HCT116 (cell line): Measurements from ENCODE around the gene XYLT1. TPM values are rescaled to one million over a fixed set of nuclear protein-coding genes. Genes with fewer than 3 reads are reported as not detected.

Source experiments
- ATAC-seq: fragments of 200-7000 bp; cut with Tn5 transposase; 2 replicates; pipeline ENCODE4 v1.9.1; 2020; ENCODE audit warnings: mild to moderate bottlenecking, moderate library complexity
- BruUV-seq: library from RNA; stranded (reverse); fragments of 400-500 nt; replicated peaks from 2 replicates; lab custom pipeline; 2021; lab: Mats Ljungman, UMichigan
- CTCF ChIA-PET: fragments of 300-600 bp; sonication (Branson Sonifier 250); formaldehyde crosslinking; loops from one replicate; lab custom pipeline; 2021; ENCODE audit warnings: antibody characterized with exemption; lab: Charles Lee
- POLR2A ChIA-PET: fragments of 300-600, 350-600 bp; sonication (Branson Sonifier 250); formaldehyde crosslinking; loops from one replicate; lab custom pipeline; 2021; ENCODE audit warnings: antibody characterized with exemption; lab: Charles Lee
- RAD21 ChIA-PET, 2 experiments: fragments of 300-600 bp; sonication (Branson Sonifier 250); formaldehyde crosslinking; loops; one replicate each; lab custom pipeline; 2023; ENCODE audit warnings: low total read pairs in 2 of 2; ENCODE audit not compliant: uncharacterized antibody in 2 of 2, unreplicated experiment in 2 of 2, low non-redundant PET in 1 of 2; lab: Charles Lee
- DNase-seq: peaks from one replicate; pipeline ENCODE4 v3.0.0-alpha.2; 2010; ENCODE audit warnings: low read depth, low spot score
- H2AFZ ChIP-seq: fragments of 200-600 bp; shearing (Covaris generic), sonication (generic); 2 replicates; pipeline ENCODE4 v1.6.1; 2017; ENCODE audit warnings: low read depth, mixed run types, mixed read lengths, antibody characterized with exemption, low read length; ENCODE audit not compliant: poor library complexity, severe bottlenecking
- H3K27ac ChIP-seq: 2 replicates; pipeline ENCODE4 v1.5.1; 2012; ENCODE audit warnings: low read depth, low read length
- H3K27me3 ChIP-seq: fragments of 200-600 bp; sonication (generic); 2 replicates; pipeline ENCODE4 v1.6.1; 2016; ENCODE audit warnings: mixed run types, low read length, mixed read lengths; ENCODE audit not compliant: insufficient read depth
- H3K36me3 ChIP-seq, 2 experiments: fragments of 200-500 bp in 1 of 2; fragments of 200-600 bp in 1 of 2; sonication (Bioruptor generic) in 1 of 2; sonication (generic) in 1 of 2; 2 replicates each; pipeline versions ENCODE4 v1.5.1 to v1.6.1; 2014 to 2016; ENCODE audit warnings: low read length in 2 of 2, inconsistent platforms in 1 of 2, mixed read lengths in 1 of 2, mixed run types in 1 of 2; ENCODE audit not compliant: insufficient read depth in 2 of 2, control insufficient read depth in 1 of 2
- H3K4me1 ChIP-seq, 2 experiments: fragments of 200-600 bp in 1 of 2; sonication (generic) in 1 of 2; 2 replicates each; pipeline versions ENCODE4 v1.5.1 to v1.6.1; 2012 to 2017; ENCODE audit warnings: low read length in 2 of 2, inconsistent platforms in 1 of 2, mild to moderate bottlenecking in 1 of 2, mixed read lengths in 1 of 2, mixed run types in 1 of 2, moderate library complexity in 1 of 2; ENCODE audit not compliant: insufficient read depth in 2 of 2, control insufficient read depth in 1 of 2
- H3K4me2 ChIP-seq: fragments of 200-600 bp; sonication (generic); 2 replicates; pipeline ENCODE4 v1.6.1; 2017; ENCODE audit warnings: mixed run types, low read length, mixed read lengths
- H3K4me3 ChIP-seq, 2 experiments: fragments of 200-600 bp in 1 of 2; sonication (generic) in 1 of 2; replicated peaks in 1 of 2; 2 replicates each; pipeline ENCODE4 v1.5.1; 2011 to 2016; ENCODE audit warnings: low read length in 2 of 2, control low read depth in 1 of 2, low read depth in 1 of 2, mild to moderate bottlenecking in 1 of 2, mixed read lengths in 1 of 2, mixed run types in 1 of 2
- H3K79me2 ChIP-seq: fragments of 200-600 bp; sonication (generic); 2 replicates; pipeline ENCODE4 v1.6.1; 2017; ENCODE audit warnings: mild to moderate bottlenecking, mixed run types, low read length, moderate library complexity, mixed read lengths; ENCODE audit not compliant: insufficient read depth
- H3K9ac ChIP-seq: fragments of 200-600 bp; sonication (generic); 2 replicates; pipeline ENCODE4 v1.6.1; 2016; ENCODE audit warnings: low read length, mixed read lengths
- H3K9me2 ChIP-seq: fragments of 200-600 bp; sonication (generic), shearing (Covaris generic); 2 replicates; pipeline ENCODE4 v1.6.1; 2017; ENCODE audit warnings: mixed run types, mild to moderate bottlenecking, moderate library complexity; ENCODE audit not compliant: insufficient read depth
- H3K9me3 ChIP-seq, 2 experiments: fragments of 200-500 bp in 1 of 2; fragments of 200-600 bp in 1 of 2; sonication (Bioruptor generic) in 1 of 2; sonication (generic) in 1 of 2; 2 replicates each; pipeline ENCODE4 v1.6.1; 2014 to 2017; ENCODE audit warnings: low read length in 2 of 2, mixed read lengths in 2 of 2, inconsistent platforms in 1 of 2, low read depth in 1 of 2, mild to moderate bottlenecking in 1 of 2, mixed run types in 1 of 2, moderate library complexity in 1 of 2; ENCODE audit not compliant: control insufficient read depth in 1 of 2, insufficient read depth in 1 of 2
- H4K20me1 ChIP-seq: fragments of 200-600 bp; sonication (generic), shearing (Covaris generic); 2 replicates; pipeline ENCODE4 v1.6.1; 2017; ENCODE audit warnings: mixed run types, mild to moderate bottlenecking, moderate library complexity; ENCODE audit not compliant: insufficient read depth
- EGR1 ChIP-seq: IDR thresholded peaks from 2 replicates; pipeline ENCODE4 v1.6.1; 2012; ENCODE audit warnings: low read depth
- ELF1 ChIP-seq: IDR thresholded peaks from 2 replicates; pipeline ENCODE4 v1.6.1; 2012; ENCODE audit warnings: low read depth, borderline replicate concordance
- JUND ChIP-seq: IDR thresholded peaks from 2 replicates; pipeline ENCODE4 v1.6.1; 2012
- RAD21 ChIP-seq: IDR thresholded peaks from 2 replicates; pipeline ENCODE4 v1.6.1; 2012; ENCODE audit warnings: low read depth, mild to moderate bottlenecking
- TCF7L2 ChIP-seq: IDR thresholded peaks from 2 replicates; pipeline ENCODE4 v1.7.0; 2011; ENCODE audit warnings: borderline replicate concordance, inconsistent platforms; ENCODE audit not compliant: insufficient read depth, insufficient read length; ENCODE audit errors: extremely low read depth
- YY1 ChIP-seq: IDR thresholded peaks from 2 replicates; pipeline ENCODE4 v1.6.1; 2011; ENCODE audit warnings: low read length, low read depth, moderate library complexity, mild to moderate bottlenecking; ENCODE audit not compliant: insufficient replicate concordance; ENCODE audit errors: extremely low read depth
- ZNF274 ChIP-seq: fragments of 200-500 bp; sonication (Bioruptor generic); IDR thresholded peaks from 2 replicates; pipeline ENCODE4 v1.6.1; 2014; ENCODE audit warnings: mild to moderate bottlenecking, low read depth, low read length, inconsistent platforms
- intact Hi-C: fragments of 100-400 bp; cut with micrococcal nuclease; formaldehyde crosslinking; loops from 2 replicates; pipeline ENCODE4 v1.10.0; 2022
- total RNA-seq: library from RNA; stranded (reverse); gene quantifications from one replicate; pipeline ENCODE4 v1.2.1, GENCODE V29; 2021; ENCODE audit not compliant: unreplicated experiment
- TF ChIP-seq, protein P1 (sequence below): IDR thresholded peaks from 2 replicates; pipeline ENCODE4 v1.6.1; 2012; ENCODE audit warnings: low read depth

XYLT1 gene
- total RNA-seq, 1 experiment from 2014 or later = 4.5 TPM

DNA sequence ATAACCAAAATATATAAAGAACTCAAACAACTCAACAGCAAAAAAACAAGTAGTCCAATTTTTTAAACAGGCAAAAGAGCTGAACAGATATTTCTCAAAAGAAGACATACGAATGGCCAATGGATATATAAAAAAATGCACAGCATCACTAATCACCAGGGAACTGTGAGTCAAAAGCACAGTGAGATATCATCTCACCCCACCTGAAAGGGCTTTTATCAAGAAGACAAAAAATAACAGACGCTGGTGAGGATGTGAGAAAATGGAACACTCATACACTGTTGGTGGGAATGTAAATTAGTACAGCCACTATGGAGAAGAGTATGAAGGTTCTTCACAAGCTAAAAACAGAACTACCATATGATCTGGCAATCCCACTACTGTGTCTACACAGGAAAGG lies 7.4 kb downstream of the XYLT1 start:
- ATAC-seq = no peak
- DNase-seq = no peak
- no peak for TF ChIP-seq YY1
- no peak for TF ChIP-seq EGR1
- TF ChIP-seq TCF7L2 = no peak
- TF ChIP-seq, protein P1, sequence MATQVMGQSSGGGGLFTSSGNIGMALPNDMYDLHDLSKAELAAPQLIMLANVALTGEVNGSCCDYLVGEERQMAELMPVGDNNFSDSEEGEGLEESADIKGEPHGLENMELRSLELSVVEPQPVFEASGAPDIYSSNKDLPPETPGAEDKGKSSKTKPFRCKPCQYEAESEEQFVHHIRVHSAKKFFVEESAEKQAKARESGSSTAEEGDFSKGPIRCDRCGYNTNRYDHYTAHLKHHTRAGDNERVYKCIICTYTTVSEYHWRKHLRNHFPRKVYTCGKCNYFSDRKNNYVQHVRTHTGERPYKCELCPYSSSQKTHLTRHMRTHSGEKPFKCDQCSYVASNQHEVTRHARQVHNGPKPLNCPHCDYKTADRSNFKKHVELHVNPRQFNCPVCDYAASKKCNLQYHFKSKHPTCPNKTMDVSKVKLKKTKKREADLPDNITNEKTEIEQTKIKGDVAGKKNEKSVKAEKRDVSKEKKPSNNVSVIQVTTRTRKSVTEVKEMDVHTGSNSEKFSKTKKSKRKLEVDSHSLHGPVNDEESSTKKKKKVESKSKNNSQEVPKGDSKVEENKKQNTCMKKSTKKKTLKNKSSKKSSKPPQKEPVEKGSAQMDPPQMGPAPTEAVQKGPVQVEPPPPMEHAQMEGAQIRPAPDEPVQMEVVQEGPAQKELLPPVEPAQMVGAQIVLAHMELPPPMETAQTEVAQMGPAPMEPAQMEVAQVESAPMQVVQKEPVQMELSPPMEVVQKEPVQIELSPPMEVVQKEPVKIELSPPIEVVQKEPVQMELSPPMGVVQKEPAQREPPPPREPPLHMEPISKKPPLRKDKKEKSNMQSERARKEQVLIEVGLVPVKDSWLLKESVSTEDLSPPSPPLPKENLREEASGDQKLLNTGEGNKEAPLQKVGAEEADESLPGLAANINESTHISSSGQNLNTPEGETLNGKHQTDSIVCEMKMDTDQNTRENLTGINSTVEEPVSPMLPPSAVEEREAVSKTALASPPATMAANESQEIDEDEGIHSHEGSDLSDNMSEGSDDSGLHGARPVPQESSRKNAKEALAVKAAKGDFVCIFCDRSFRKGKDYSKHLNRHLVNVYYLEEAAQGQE = no peak
- TF ChIP-seq ZNF274 = no peak
- TF ChIP-seq RAD21 = no peak
- TF ChIP-seq JUND = no peak
- TF ChIP-seq ELF1 = no peak
- Histone ChIP-seq H3K27ac (no peak overlapping the region), H3K9ac (no peak overlapping the region), H3K36me3 (no peaks in the 10 kb centered on the region), H3K27me3 (no peaks in the 10 kb centered on the region), H3K9me3 (no peaks in the 10 kb centered on the region), H3K9me2 (no peaks in the 10 kb centered on the region), H3K4me1 (no peaks in the 10 kb centered on the region), H3K79me2 (no peaks in the 10 kb centered on the region), H2AFZ (no peak overlapping the region), H3K4me2 (no peak overlapping the region), H4K20me1 (no peaks in the 10 kb centered on the region), H3K4me3 (no peak overlapping the region)
- ChIA-PET RAD21 (no interaction called here), CTCF (interaction anchor here (1.5 kb wide), 1 partner anchor 24 kb away, joined by 4 read pairs; no protein-coding TSS in a partner anchor), POLR2A (no interaction called here)
- BruUV-seq = no TSS peak
- intact Hi-C loops = loop anchor here (10.0 kb wide), 1 partner anchor 599 kb away; no protein-coding TSS in a partner anchor
